Subcutaneous adipose tissue (tissue), 4 donors: Measurements from ENCODE around the gene CATSPERD. TPM values are rescaled to one million over a fixed set of nuclear protein-coding genes. Genes with fewer than 3 reads are reported as not detected.

Experiments
- CTCF ChIP-seq: fragments of 450-650 bp; IDR thresholded peaks from one replicate; pipeline ENCODE4 v1.5.1; 2016; ENCODE audit warnings: low read depth, mild to moderate bottlenecking, control low read depth, antibody characterized with exemption, moderate library complexity
- total RNA-seq, 4 donors: library from RNA; depleted of rRNA; stranded (reverse); fragments of >200 nt; gene quantifications; one replicate each; pipeline ENCODE4 v1.1.0, GENCODE V29; 2016

Gene CATSPERD
- total RNA-seq, 4 donors from 2014 or later = not detected

GRCh38 chr19:5806905-5807304, 86.5 kb downstream of the CATSPERD start:
- no peak for TF ChIP-seq CTCF

- TF ChIP-seq CTCF = no peak
Observed at GRCh38 chr19:5808120-5808816, 87.8 kb downstream of the CATSPERD start.

- no peak for TF ChIP-seq CTCF
Observed at GRCh38 chr19:5809053-5809452, 88.6 kb downstream of the CATSPERD start.

GRCh38 chr19:5809469-5809868, 89.0 kb downstream of the CATSPERD start:
- no peak for TF ChIP-seq CTCF

- no peak for TF ChIP-seq CTCF
Observed at GRCh38 chr19:5811117-5811516, 90.7 kb downstream of the CATSPERD start.

GRCh38 chr19:5814123-5814851, 93.8 kb downstream of the CATSPERD start:
- no peak for TF ChIP-seq CTCF

- no peak for TF ChIP-seq CTCF
Observed at GRCh38 chr19:5814852-5815246, 94.4 kb downstream of the CATSPERD start.
